Gastroesophageal sphincter (tissue), 3 donors: ENCODE measurements around the gene CYSTM1.

Experiments used
- CTCF ChIP-seq, 4 experiments: fragments of 200-600 bp in 2 of 4; fragments of 450-650 bp in 2 of 4; sonication (generic) in 1 of 4; IDR thresholded peaks; one replicate each; pipeline ENCODE4 v1.5.1; 2017 to 2019; ENCODE audit warnings: antibody characterized with exemption in 4 of 4, mild to moderate bottlenecking in 2 of 4, moderate library complexity in 2 of 4
- POLR2A ChIP-seq, 2 donors: fragments of 450-650 bp; IDR thresholded peaks; one replicate each; pipeline ENCODE4 v1.6.1; 2017; ENCODE audit warnings: antibody characterized with exemption in 2 of 2, mild to moderate bottlenecking in 2 of 2, moderate library complexity in 1 of 2
- POLR2AphosphoS5 ChIP-seq: sonication (generic); formaldehyde crosslinking; IDR thresholded peaks from one replicate; pipeline ENCODE4 v1.6.1; 2017; ENCODE audit warnings: antibody characterized with exemption

- TF ChIP-seq CTCF (IDR thresholded peaks at IDR 0.05) (no peak), POLR2A (IDR thresholded peaks at IDR 0.05) (no peak), POLR2AphosphoS5 (no peak)
Observed at GRCh38 chr5:140142246-140142645, 32.7 kb upstream of the CYSTM1 start.
